Hepatocyte (in vitro differentiated cells): Measurements from ENCODE around the gene CEP70. TPM values are rescaled to one million over a fixed set of nuclear protein-coding genes. Genes with fewer than 3 reads are reported as not detected.

Experiments
- DNase-seq: peaks from one replicate; pipeline ENCODE4 v3.0.0-alpha.2; 2016; ENCODE audit warnings: low spot score
- H2AFZ ChIP-seq: fragments of 200-600 bp; sonication (generic); 2 replicates; pipeline ENCODE4 v1.6.0; 2016; ENCODE audit warnings: antibody characterized with exemption, mild to moderate bottlenecking
- H3K27ac ChIP-seq: fragments of 200-600 bp; sonication (generic); 2 replicates; pipeline ENCODE4 v1.5.1; 2016; ENCODE audit warnings: mild to moderate bottlenecking
- H3K27me3 ChIP-seq: fragments of 200-600 bp; sonication (generic); 2 replicates; pipeline ENCODE4 v1.6.1; 2016
- H3K36me3 ChIP-seq: fragments of 200-600 bp; sonication (generic); replicated peaks from 2 replicates; pipeline ENCODE4 v1.5.1; 2016; ENCODE audit warnings: low read depth; ENCODE audit not compliant: insufficient read depth
- H3K4me1 ChIP-seq: fragments of 200-600 bp; sonication (generic); 2 replicates; pipeline ENCODE4 v1.5.1; 2016; ENCODE audit warnings: mild to moderate bottlenecking, moderate library complexity; ENCODE audit not compliant: insufficient read depth
- H3K4me2 ChIP-seq: fragments of 200-600 bp; sonication (generic); 2 replicates; pipeline ENCODE4 v1.6.0; 2016
- H3K4me3 ChIP-seq: fragments of 200-600 bp; sonication (generic); 2 replicates; pipeline ENCODE4 v1.5.1; 2016; ENCODE audit warnings: mild to moderate bottlenecking
- H3K79me2 ChIP-seq: fragments of 200-600 bp; sonication (generic); 2 replicates; pipeline ENCODE4 v1.6.0; 2017; ENCODE audit warnings: mild to moderate bottlenecking
- H3K9me2 ChIP-seq: fragments of 200-600 bp; sonication (generic); replicated peaks from 2 replicates; pipeline ENCODE4 v1.6.0; 2017; ENCODE audit warnings: mild to moderate bottlenecking; ENCODE audit not compliant: insufficient read depth
- H3K9me3 ChIP-seq: fragments of 200-600 bp; sonication (generic); 2 replicates; pipeline ENCODE4 v1.5.1; 2016; ENCODE audit warnings: low read depth, mild to moderate bottlenecking
- H4K20me1 ChIP-seq: fragments of 200-600 bp; sonication (generic); 2 replicates; pipeline ENCODE4 v1.6.0; 2016; ENCODE audit warnings: mild to moderate bottlenecking; ENCODE audit not compliant: insufficient read depth, poor library complexity, severe bottlenecking
- CTCF ChIP-seq: fragments of 200-600 bp; sonication (generic); IDR thresholded peaks from 2 replicates; pipeline ENCODE4 v1.5.1; 2016; ENCODE audit warnings: antibody characterized with exemption, mild to moderate bottlenecking; ENCODE audit not compliant: poor library complexity
- EZH2 ChIP-seq: fragments of 200-600 bp; sonication (generic); IDR thresholded peaks from 2 replicates; pipeline ENCODE4 v1.6.1; 2016; ENCODE audit warnings: antibody characterized with exemption, mild to moderate bottlenecking, borderline replicate concordance
- EZH2phosphoT487 ChIP-seq: fragments of 200-600 bp; sonication (generic); IDR thresholded peaks from one replicate; pipeline ENCODE4 v1.6.1; 2018; ENCODE audit warnings: antibody characterized with exemption, mild to moderate bottlenecking, low read depth, moderate library complexity; ENCODE audit not compliant: unreplicated experiment, severe bottlenecking
- WGBS: methylation state at CpG from one replicate; pipeline ENCODE4 v1.1.6; 2016; ENCODE audit warnings: low lambda C conversion rate; ENCODE audit errors: missing lambda C conversion rate; 5-methylcytosine and 5-hydroxymethylcytosine counted together
- polyA plus RNA-seq: library from polyadenylated mRNA; unstranded; fragments of >200 nt; fragmentation: Nextera tagmentation; extraction: Ambion mirVana; gene quantifications from 2 replicates; pipeline ENCODE4 v1.2.1, GENCODE V29; 2016
- total RNA-seq: library from RNA; depleted of rRNA; stranded (reverse); fragments of >200 nt; gene quantifications from 2 replicates; pipeline ENCODE4 v1.2.3, GENCODE V29; 2014

Gene CEP70
- total and polyA plus RNA-seq, 2 experiments from 2014 or later = 12.2 to 25.4 TPM

- Histone ChIP-seq H2AFZ (no peak overlapping the region), H3K36me3 (no peaks in the 10 kb centered on the region), H3K27ac (no peak overlapping the region), H3K79me2 (no peaks in the 10 kb centered on the region), H3K4me3 (no peak overlapping the region), H3K9me3 (no peaks in the 10 kb centered on the region), H3K4me2 (no peak overlapping the region), H4K20me1 (no peaks in the 10 kb centered on the region), H3K9me2 (no peaks in the 10 kb centered on the region), H3K4me1 (no peaks in the 10 kb centered on the region), H3K27me3 (no peaks in the 10 kb centered on the region)
- no peak for DNase-seq
- no peak for TF ChIP-seq CTCF
- TF ChIP-seq EZH2 = no peak
- TF ChIP-seq EZH2phosphoT487 = no peak
- 100% methylated on average over 2 of the region's 2 CpGs for WGBS
Observed at GRCh38 chr3:138509586-138509985, 84.5 kb downstream of the CEP70 start.

- Histone ChIP-seq H3K9me2 (no peaks in the 10 kb centered on the region), H3K9me3 (no peaks in the 10 kb centered on the region), H3K27ac (no peak overlapping the region), H3K4me1 (no peaks in the 10 kb centered on the region), H3K36me3 (no peaks in the 10 kb centered on the region), H3K4me3 (no peak overlapping the region), H3K79me2 (no peaks in the 10 kb centered on the region), H3K4me2 (no peak overlapping the region), H2AFZ (no peak overlapping the region), H3K27me3 (no peaks in the 10 kb centered on the region), H4K20me1 (no peaks in the 10 kb centered on the region)
- DNase-seq = no peak
- TF ChIP-seq EZH2 (no peak), EZH2phosphoT487 (no peak), CTCF (no peak)
- WGBS = 98% methylated on average over 3 of the region's 3 CpGs
Observed at GRCh38 chr3:138507524-138507923, 86.5 kb downstream of the CEP70 start.

- H3K9me3 ChIP-seq = no peaks in the 10 kb centered on the region
- no peak overlapping the region for H3K4me2 ChIP-seq
- no peaks in the 10 kb centered on the region for H3K27me3 ChIP-seq
- no peak for TF ChIP-seq EZH2
- no peak for TF ChIP-seq EZH2phosphoT487
- TF ChIP-seq CTCF = no peak
- no peak overlapping the region for H3K4me3 ChIP-seq
- no peak overlapping the region for H2AFZ ChIP-seq
- H4K20me1 ChIP-seq = no peaks in the 10 kb centered on the region
- no peak overlapping the region for H3K27ac ChIP-seq
- H3K36me3 ChIP-seq = no peaks in the 10 kb centered on the region
- no peaks in the 10 kb centered on the region for H3K9me2 ChIP-seq
- no peaks in the 10 kb centered on the region for H3K79me2 ChIP-seq
- no peak for DNase-seq
- no peaks in the 10 kb centered on the region for H3K4me1 ChIP-seq
Observed at GRCh38 chr3:138498991-138499390, 95.1 kb downstream of the CEP70 start.

- Histone ChIP-seq H4K20me1 (no peaks in the 10 kb centered on the region), H3K79me2 (no peaks in the 10 kb centered on the region), H3K4me2 (no peak overlapping the region), H3K27me3 (no peaks in the 10 kb centered on the region), H3K9me3 (no peaks in the 10 kb centered on the region), H2AFZ (no peak overlapping the region), H3K4me1 (no peaks in the 10 kb centered on the region), H3K36me3 (no peaks in the 10 kb centered on the region), H3K4me3 (no peak overlapping the region), H3K27ac (no peak overlapping the region), H3K9me2 (no peaks in the 10 kb centered on the region)
- TF ChIP-seq CTCF (no peak), EZH2 (no peak), EZH2phosphoT487 (no peak)
- no peak for DNase-seq
- WGBS = 98% methylated on average over 1 of the region's 1 CpG
Observed at GRCh38 chr3:138497851-138498250, 96.2 kb downstream of the CEP70 start.
